Fibroblast of peridontal ligament (primary cell): ENCODE measurements around the gene FCRLB.
A peak's percentile ranks its signal among the peaks of the same experiment; 100 is the strongest.
"Not testable (repeated sequence)": the region's sequence is repeated elsewhere in the genome, so short reads cannot be mapped to it uniquely, and the experiment has no call there.

Experiments used
- DNase-seq: peaks from one replicate; pipeline ENCODE4 v3.0.0-alpha.2; 2010; ENCODE audit errors: extremely low read depth

The FCRLB gene

GRCh38 chr1:161720956-161721737 lies at the start of gene FCRLB:
TSS of gene FCRLB (plus strand) at chr1:161721544. CDS start at chr1:161722673, 1,129 bp downstream.
- no peak for DNase-seq

GRCh38 chr1:161673437-161673836 lies 47.9 kb upstream of the FCRLB start:
- not testable (repeated sequence) for DNase-seq

GRCh38 chr1:161674447-161674846 lies 46.9 kb upstream of the FCRLB start:
- not testable (repeated sequence) for DNase-seq

- DNase-seq = not testable (repeated sequence)
These were observed 46.4 kb upstream of the FCRLB start for GRCh38 chr1:161674908-161675307.

GRCh38 chr1:161676441-161676840 lies 44.9 kb upstream of the FCRLB start:
- no peak for DNase-seq

- DNase-seq = no peak
These were observed 44.2 kb upstream of the FCRLB start for GRCh38 chr1:161676958-161677689.

- DNase-seq = no peak
These were observed 42.8 kb upstream of the FCRLB start for GRCh38 chr1:161678500-161678899.

GRCh38 chr1:161681879-161682278 lies 39.5 kb upstream of the FCRLB start:
- DNase-seq = no peak

GRCh38 chr1:161688946-161689345 lies 32.4 kb upstream of the FCRLB start:
- no peak for DNase-seq

GRCh38 chr1:161691846-161692245 lies 29.5 kb upstream of the FCRLB start:
- no peak for DNase-seq

- DNase-seq = not testable (repeated sequence)
These were observed 28.2 kb upstream of the FCRLB start for GRCh38 chr1:161693020-161693712.

- DNase-seq = not testable (repeated sequence)
These were observed 23.0 kb upstream of the FCRLB start for GRCh38 chr1:161698302-161698701.

GRCh38 chr1:161702250-161702649 lies 19.1 kb upstream of the FCRLB start:
- no peak for DNase-seq

GRCh38 chr1:161705537-161705936 lies 15.8 kb upstream of the FCRLB start:
- no peak for DNase-seq

- DNase-seq = no peak
These were observed 15.2 kb upstream of the FCRLB start for GRCh38 chr1:161706113-161706481.

- peak; percentile 97 for DNase-seq
These were observed 14.6 kb upstream of the FCRLB start, which contains the start of gene FCRLA for GRCh38 chr1:161706482-161707347. TSS of gene FCRLA (plus strand) at chr1:161707229. CDS start at chr1:161707265, 36 bp downstream.

- no peak for DNase-seq
These were observed 13.8 kb upstream of the FCRLB start for GRCh38 chr1:161707503-161707902.

GRCh38 chr1:161709373-161709772 lies 12.0 kb upstream of the FCRLB start:
- no peak for DNase-seq

- DNase-seq = no peak
These were observed 10.8 kb upstream of the FCRLB start for GRCh38 chr1:161710560-161710959.

- DNase-seq = no peak
These were observed 2.6 kb upstream of the FCRLB start for GRCh38 chr1:161718559-161719324.

GRCh38 chr1:161719325-161719611 lies 2.1 kb upstream of the FCRLB start:
- no peak for DNase-seq
